NCI-H1694 treated with DMSO at 0.1 percent for 48 hours (cell line): ENCODE data around the gene TNK1.

ENCODE experiments used
- DNase-seq: peaks from one replicate; lab custom pipeline; 2025; lab: John Stamatoyannopoulos, UW

TNK1 gene

DNA sequence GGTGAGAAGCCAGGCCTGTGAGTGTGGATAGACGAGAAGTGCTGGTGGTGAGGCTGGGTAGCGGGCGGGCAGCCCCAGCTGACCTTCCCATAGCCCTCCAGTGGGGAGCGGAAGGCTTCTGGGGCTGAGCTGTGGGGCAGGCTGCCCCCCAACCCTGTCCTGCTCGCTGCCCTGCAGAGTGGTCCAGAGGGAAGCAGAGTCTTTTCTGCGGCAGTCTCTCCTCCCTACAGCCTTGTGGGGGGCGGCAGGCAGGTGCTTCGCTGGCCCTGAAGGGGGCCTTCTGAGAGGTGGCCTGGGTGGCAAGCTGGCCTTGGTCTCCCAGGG is 30.5 kb downstream of the TNK1 start:
- no peak for DNase-seq

DNA sequence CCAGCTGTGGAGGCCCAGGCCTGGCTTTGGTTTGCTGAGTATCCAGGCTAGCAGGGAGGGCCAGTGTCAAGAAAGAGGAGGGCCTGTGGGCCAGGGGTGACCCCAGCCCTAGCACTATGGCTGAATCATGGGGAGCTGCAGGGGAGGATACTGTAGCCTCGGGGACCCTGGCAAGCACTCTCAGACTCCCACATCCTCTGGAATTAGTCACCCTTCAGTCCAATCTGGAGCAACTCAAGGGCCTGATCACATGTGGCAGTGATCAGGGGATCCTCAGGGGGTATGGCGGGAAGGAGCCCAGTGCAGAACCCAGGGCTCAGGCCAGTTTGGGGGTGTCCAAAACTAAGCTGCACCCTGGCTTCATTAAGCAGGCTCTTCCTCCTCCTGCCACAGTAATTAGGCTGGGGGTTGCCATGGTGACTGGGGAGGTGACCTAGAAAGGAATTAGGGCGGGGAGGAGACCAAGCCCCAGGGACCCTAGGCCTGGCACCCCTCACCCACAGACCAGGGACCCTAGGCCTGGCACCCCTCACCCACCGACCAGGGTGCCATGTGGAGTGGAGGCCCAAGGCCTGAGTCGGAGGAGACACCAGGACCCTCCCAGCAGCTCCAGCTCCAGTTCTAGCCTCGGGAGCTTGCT is 32.6 kb downstream of the TNK1 start:
- no peak for DNase-seq

DNA sequence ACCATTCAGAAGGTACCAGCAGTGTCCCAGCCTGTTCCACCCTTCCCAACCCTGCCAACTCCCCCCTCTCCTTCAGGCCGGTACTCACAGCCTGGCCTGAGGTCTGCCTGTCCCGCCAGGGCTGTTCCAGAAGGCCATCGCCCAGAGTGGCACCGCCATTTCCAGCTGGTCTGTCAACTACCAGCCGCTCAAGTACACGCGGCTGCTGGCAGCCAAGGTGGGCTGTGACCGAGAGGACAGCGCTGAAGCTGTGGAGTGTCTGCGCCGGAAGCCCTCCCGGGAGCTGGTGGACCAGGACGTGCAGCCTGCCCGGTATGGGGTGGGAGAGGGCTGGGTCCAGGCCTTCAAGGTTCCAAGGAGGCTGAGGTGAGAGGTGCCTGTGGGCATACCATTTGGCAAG is 33.9 kb downstream of the TNK1 start:
- DNase-seq: no peak

DNA sequence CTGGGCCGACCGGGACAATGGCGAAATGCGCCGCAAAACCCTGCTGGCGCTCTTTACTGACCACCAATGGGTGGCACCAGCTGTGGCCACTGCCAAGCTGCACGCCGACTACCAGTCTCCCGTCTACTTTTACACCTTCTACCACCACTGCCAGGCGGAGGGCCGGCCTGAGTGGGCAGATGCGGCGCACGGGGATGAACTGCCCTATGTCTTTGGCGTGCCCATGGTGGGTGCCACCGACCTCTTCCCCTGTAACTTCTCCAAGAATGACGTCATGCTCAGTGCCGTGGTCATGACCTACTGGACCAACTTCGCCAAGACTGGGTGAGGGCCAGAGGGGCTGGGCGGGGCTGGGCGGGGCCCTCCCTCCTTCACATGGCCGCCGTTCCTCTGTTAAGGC is 34.9 kb downstream of the TNK1 start:
- DNase-seq: no peak

DNA sequence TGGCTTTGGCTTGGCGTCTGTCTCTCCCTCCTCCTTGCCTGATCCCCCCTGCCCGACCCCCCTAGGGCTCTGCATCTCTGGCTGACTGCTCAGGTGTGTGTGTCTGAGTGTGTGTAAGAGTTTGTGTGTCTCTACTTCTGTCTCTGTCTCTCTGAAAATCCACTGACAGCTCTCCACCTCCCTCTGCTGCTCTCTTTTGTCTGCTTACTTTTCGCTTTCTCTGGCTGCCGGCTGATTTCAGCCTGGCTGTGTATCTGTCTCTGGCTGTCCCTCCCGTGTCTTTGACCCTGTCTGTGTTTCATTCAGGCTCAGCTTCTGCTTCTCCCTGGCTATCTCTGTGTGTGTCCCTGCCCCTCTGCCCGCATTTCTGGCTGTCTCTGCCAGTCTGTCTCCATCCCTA is 35.4 kb downstream of the TNK1 start:
- DNase-seq: no peak

DNA sequence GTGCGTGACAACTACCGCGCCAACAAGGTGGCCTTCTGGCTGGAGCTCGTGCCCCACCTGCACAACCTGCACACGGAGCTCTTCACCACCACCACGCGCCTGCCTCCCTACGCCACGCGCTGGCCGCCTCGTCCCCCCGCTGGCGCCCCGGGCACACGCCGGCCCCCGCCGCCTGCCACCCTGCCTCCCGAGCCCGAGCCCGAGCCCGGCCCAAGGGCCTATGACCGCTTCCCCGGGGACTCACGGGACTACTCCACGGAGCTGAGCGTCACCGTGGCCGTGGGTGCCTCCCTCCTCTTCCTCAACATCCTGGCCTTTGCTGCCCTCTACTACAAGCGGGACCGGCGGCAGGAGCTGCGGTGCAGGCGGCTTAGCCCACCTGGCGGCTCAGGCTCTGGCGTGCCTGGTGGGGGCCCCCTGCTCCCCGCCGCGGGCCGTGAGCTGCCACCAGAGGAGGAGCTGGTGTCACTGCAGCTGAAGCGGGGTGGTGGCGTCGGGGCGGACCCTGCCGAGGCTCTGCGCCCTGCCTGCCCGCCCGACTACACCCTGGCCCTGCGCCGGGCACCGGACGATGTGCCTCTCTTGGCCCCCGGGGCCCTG is 36.3 kb downstream of the TNK1 start:
- DNase-seq: no peak

DNA sequence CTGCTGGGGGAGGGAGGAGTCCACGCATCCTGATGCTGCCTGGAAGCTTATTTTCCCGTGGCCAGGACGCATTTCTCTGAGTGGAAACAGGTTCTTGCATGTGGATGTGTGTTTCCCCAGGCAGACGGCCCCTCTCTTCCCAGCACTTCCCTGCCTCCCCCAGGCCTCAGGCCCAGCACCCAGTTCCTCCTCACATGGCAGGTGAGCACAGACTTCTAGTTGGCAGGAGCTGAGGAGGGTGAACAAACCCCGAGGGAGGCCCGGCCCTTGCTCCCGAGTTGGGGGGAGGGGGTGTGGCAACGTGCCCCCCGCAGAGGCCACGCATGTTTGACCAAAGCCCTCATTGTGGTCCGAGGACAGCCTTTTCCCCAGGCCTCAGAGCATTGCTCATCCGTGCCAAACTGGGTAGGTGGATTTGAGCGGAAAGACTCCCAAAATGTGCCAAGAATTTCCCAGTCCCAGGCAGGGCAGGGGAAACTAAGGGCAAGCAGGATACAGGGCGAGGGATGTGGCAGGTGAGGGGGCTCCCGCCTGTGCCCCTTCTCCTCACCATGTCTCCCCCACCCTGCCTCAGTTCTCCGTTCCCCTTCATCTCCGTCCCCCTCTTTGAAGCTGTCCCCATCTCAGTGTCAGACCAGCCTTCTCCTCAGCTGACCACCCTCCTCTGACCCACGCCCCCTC is 37.7 kb downstream of the TNK1 start:
- DNase-seq: no peak

DNA sequence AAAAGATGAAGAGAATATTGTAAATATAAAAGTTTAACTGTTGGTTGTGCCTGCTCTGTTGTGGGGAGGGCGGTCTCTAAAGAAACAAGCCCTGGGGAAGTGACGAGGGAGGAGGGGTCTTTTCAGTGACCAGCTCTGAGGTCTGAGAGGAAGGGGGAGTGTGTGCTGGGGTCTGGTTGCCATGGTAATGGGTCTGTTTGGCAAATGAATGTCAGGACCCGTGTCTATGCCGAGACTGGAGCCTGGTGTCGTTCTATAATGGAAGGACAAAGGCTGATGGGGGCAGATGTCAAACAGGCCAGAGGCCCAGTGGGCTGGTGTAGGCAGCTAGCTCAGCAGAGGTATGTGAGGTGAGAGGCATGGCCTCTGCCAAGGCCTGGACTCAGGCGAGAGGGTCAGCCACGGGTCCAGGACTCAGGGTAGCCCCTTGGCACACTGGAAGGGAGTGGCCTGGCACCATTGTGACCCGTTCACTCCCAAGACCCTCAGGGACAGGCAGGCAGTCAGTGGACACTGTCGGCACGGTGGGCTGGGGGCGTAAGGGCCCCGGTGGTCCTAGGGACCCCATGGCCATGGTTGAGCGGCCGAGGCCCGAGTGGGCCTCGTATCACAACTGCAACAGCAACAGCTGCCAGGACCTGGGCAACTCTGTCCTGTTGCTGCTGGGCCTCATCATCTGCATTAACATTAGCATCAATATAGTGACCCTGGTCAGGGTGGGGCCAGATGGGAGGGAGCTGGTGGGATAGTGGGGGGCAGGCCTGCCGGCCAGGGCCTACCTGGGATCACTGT is 39.1 kb downstream of the TNK1 start, which contains the start of gene SPEM1:
Gene SPEM1 (plus strand): TSS at position 506 of the 792 bp plus-strand sequence. CDS start 61 bp downstream, at position 567.
- no peak for DNase-seq

DNA sequence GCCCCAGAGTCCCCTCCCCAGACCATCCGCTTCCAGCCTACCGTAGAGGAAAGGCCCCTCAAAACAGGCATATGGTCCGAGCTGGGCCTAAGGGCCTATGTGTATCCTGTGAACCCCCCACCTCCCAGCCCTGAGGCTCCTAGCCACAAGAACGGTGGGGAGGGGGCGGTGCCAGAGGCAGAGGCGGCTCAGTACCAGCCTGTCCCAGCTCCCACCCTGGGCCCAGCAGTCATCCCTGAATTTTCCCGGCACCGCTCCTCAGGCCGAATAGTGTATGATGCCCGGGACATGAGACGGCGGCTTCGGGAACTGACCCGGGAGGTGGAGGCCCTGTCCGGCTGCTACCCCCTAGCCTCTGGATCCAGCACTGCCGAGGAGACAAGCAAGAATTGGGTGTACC is 40.3 kb downstream of the TNK1 start:
- no peak for DNase-seq

DNA sequence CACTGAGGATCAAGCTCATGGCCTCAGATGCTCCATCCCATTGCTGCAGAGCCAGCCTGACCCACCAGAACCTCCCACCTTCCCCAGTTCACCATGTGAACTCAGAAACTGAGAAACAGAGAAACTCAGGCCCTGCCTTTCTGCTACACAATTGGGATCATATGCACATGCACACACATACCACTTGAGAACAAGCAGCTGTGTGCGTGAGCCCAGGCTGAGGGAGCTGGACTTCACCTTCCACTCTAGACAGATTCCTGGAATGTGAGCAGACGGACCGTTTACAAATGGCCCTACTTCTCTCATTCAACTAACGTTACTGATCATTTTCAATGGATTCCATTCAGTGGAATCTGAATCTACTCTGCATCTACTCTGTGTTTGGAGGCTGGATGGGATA is 42.8 kb downstream of the TNK1 start:
- DNase-seq: no peak

DNA sequence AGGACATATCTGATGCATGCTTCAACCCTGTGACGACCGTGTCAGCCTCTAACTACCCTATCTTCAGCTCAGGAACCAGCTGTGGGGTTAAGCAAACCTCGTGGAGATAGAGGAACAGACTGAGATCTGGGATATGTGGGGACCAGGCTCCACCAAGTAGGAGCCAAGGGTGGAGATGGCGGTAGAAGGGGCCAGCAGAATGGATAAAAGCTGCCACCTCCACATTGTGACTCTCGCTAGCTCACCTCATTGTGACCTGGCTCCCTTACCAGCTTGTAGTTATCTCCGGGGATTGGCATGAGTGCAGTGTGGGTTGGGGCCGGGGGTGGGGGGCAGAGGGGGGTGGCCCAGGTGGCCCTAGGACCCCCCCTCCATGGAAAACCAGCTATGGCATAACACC is 44.4 kb downstream of the TNK1 start, which contains the start of gene SPEM2:
Gene SPEM2 (plus strand): TSS at position 301 of the 400 bp plus-strand sequence. CDS start 73 bp downstream, at position 374.
- DNase-seq: no peak

DNA sequence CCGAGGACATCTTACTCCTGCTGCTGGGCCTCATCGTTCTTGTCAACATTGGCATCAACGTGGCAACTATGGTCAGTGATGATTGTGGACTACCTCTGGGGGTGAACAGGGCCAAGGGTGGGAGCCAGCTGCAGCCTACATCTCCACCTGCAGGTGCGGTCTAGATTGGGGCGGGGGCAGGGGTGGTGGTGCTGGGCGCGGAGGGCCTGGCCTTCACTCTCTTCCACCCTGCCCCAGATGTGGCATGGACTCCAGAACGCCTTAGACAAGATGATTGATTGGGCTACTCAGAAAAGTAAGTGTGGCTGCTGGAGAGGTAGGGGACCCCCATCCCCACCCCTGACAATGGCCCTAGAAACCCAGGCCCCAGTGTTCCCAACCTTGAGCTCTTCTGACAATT is 44.9 kb downstream of the TNK1 start:
- no peak for DNase-seq

DNA sequence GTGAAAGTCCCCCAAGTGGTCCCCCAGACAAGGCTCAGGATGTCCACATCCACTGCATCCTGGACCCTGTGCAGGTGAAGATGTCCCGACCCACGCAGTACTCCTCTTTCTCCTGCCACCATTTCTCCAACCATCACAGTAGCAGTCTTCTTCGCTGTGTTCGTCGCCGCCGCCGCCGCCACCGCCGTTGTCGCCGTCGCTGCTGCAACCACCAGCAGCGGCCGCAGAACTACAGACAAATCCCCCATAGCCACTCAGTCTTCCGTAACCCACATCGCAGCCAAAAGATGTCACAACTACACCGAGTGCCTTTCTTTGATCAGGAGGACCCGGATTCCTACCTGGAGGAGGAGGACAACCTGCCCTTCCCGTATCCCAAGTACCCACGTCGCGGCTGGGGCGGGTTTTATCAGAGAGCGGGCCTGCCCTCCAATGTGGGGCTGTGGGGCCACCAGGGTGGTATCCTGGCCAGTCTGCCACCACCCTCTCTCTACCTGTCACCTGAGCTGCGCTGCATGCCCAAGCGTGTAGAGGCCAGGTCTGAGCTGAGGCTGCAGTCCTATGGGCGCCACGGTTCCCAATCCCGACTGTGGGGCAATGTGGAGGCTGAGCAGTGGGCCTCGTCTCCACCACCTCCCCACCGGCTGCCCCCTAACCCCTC is 45.4 kb downstream of the TNK1 start:
- no peak for DNase-seq

DNA sequence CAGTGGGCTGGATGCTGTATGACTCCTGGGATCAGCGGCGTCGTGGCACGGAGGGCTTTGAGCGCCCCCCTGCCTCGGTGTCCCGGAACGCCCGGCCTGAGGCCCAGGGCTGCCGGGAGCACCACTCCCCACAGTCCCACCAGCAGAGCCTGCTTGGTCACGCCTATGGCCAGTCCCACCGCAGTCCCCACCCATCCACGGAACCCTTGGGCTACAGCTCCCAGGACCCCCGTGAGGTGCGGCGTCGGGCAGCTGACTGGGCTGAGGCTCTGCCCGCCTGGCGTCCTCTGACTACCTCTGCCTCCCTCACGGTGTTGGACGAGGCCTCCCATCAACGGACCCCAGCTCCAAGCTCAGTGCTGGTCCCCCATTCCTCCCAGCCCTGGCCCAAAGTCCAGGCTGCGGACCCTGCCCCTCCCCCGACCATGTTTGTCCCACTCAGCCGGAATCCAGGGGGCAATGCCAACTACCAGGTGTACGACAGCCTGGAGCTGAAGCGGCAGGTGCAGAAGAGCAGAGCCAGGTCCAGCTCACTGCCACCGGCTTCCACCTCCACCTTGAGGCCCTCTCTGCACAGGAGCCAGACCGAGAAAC is 46.1 kb downstream of the TNK1 start:
- DNase-seq: no peak

DNA sequence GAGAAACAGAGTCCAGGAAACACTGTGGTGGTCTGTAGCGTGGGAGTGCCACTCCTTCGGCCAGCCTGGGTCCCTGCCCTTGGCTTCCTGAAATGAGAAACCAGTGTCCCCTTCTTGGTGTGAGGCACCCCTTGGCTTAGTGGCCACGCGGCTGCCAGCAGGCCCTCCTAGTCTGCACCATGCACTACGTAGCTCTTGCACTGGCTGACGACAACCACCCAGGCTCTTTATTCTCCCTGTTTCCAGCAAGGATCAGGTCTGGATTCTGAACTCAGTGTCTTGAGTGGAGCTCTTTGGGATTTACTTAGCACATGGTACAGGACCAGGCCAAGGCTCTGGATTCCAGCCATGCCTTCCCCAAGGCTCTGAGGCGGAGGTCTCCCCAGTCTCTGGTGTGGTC is 46.7 kb downstream of the TNK1 start:
- no peak for DNase-seq

DNA sequence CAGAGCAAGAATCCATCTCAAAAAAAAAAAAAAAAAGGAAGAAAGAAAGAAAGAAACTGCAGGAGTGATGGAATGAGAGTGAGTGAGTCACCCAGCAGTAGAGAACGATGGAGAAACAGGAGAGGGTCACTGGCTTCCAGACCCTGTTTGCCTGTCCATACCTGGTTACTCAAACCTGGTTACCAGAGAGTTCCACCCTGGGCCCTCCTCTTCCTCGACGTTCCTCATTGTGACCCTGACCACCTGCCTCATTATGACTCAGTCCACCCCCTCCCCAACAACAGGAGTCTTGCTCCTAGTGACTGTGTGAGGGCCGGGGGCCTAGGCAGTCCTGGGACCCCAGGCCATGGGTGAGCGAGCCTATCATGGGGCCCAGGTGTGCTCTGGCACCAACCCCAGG is 47.7 kb downstream of the TNK1 start, which contains the start of gene SPEM3:
Gene SPEM3 (plus strand): TSS at position 301 of the 400 bp plus-strand sequence. CDS start 46 bp downstream, at position 347.
- DNase-seq: no peak

DNA sequence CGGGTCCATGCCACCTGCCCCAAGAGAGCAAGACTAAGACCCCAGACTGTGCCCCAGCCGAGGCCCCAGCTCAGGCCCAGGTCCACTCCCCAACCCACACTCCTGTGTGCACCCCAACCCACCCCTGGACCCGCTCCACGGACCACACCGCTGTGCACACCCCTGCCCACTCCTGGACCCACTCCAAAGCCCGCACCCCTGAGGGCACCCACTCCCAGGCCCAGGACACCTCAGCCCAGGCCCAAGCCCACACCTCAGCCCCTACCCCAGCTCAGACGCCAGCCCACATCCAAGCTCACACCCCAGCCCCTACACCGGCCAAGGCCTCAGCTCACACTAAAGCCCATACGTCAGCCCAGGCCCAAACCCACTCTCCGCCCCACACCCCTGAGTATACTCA is 48.8 kb downstream of the TNK1 start:
- DNase-seq: no peak

DNA sequence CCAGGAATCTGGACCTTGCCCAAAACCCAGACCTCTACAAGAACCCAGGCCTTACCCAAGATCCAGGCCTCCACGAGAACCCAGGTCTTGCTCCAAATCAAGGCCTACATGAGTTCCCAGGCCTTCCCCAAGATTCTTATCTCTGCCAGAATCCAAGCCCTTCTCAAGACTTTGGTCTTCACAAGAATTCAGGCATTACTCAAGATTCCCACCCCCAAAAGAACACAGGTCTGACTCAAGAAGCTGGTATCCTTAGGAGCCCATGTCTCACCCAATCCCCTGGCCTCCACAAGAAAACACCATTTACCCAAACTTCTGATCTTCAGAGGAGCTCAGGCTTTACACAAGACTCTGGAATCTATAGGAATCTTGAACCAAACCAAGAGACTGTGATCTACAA is 50.3 kb downstream of the TNK1 start:
- no peak for DNase-seq

DNA sequence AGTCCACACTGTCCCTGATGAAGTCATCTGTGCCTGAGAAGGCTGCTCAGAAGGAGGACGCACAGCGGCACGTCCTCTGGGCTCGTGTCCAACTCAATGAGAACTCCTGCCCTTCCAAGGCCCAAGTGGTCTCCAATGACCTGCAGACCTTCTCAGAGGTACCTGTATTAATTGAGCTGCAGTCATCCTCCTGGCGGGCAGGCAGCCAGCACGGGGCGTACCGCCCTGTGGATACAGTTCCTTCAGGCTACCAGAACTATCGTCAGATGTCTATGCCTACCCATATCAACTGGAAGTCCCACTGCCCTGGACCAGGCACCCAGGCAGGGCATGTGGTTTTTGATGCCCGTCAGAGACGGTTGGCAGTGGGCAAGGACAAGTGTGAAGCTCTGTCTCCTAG is 51.4 kb downstream of the TNK1 start:
- no peak for DNase-seq

DNA sequence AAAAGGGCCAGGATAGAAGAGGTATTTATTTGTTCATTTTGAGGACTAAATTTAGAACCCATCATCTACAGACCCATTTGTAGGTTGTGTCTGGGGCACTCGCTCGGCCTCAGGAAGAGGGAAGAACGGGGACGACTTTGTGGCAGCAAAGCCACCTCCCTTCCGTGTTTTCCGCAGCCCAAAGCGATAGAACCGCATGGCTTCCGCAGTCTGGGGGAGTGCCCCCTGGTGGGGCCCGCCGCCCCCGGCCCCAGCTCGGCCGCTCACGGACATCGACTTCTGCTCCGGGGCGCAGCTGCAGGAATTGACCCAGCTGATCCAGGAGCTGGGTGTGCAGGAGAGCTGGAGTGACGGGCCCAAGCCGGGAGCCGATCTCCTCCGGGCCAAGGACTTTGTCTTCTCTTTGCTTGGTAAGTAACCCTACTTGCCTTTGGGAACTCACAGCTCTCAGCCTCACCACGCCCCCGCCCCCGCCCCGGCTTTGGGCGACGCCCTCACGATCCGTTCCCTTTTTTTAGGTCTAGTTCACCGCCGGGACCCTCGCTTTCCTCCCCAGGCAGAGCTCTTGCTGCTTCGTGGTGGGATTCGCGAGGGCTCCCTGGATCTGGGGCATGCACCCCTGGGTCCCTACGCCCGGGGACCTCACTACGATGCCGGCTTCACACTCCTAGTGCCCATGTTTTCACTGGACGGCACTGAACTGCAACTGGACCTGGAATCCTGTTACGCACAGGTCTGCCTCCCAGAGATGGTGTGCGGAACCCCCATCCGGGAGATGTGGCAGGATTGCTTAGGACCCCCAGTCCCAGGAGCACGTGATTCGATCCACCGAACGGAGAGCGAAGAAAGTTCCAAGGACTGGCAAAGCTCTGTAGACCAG is 55.0 kb downstream of the TNK1 start:
- DNase-seq: peak; percentile 45
